ENCODE data around the gene TSPY1.
"Not testable (repeated sequence)": the region's sequence is repeated elsewhere in the genome, so short reads cannot be mapped to it uniquely, and the experiment has no call there.

TSPY1 gene, protein sequence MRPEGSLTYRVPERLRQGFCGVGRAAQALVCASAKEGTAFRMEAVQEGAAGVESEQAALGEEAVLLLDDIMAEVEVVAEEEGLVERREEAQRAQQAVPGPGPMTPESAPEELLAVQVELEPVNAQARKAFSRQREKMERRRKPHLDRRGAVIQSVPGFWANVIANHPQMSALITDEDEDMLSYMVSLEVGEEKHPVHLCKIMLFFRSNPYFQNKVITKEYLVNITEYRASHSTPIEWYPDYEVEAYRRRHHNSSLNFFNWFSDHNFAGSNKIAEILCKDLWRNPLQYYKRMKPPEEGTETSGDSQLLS

GRCh38 chrY:9466655-9467054, at the start of gene TSPY1:
TSPY1 (plus strand) TSS chrY:9466955; CDS start chrY:9467001, 46 bp downstream.
- in situ Hi-C loops (cut with MboI; ENCODE audit: low sequenced_read_pairs): not testable (repeated sequence)

GRCh38 chrY:9486967-9487366, 20.2 kb downstream of the TSPY1 start, which contains the start of gene TSPY9:
TSPY9 (plus strand) TSS chrY:9487267; CDS start chrY:9487313, 46 bp downstream.
- in situ Hi-C loops (cut with MboI; ENCODE audit: low sequenced_read_pairs): not testable (repeated sequence)

- in situ Hi-C loops (cut with MboI; ENCODE audit: low sequenced_read_pairs): not testable (repeated sequence)
Measured at GRCh38 chrY:9504396-9504795, 37.6 kb downstream of the TSPY1 start.

- in situ Hi-C loops (cut with MboI; ENCODE audit: low sequenced_read_pairs): not testable (repeated sequence)
Measured at GRCh38 chrY:9516287-9516686, 49.5 kb downstream of the TSPY1 start.

All from hTERT RPE-1 (cell line).